Activated CD4-positive, alpha-beta T cell treated with anti-CD3 and anti-CD28 coated beads, Interleukin-2, amount 50 U/mL, for 4 hours (primary cell): Measurements from ENCODE around the gene GPR31.

ENCODE experiments used
- DNase-seq, 2 experiments: peaks; one replicate each; pipeline ENCODE4 v3.0.0-alpha.2; 2020

Gene GPR31

DNA sequence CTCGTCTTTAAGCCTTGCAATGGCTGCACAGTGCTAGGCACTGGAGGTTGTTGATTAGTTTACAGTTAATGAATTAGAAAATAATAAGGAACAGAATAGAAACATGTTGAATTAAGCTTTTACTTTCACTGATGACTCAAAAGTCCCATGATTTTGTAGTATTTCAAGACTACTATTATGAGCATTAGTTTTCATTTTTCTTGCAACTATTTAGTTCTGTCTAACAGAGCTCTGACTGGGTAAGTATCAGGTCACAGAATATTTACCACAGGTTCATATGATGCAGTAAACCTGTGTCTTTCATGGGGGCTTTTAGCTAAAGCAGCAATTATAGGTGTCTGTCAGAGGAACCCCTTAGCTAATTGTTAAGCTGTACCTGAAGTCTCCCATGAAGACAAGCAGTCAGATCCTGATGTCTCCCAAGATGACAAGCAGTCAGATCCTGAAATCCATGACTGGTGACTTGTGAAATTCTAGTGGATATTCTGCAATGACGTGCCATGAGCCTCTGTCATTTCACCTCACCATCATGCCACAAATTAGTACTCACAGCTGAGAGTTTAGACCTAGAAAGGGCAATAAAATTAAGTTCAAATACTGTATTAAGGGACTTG is 8.2 kb upstream of the GPR31 start:
- DNase-seq = no peak

DNA sequence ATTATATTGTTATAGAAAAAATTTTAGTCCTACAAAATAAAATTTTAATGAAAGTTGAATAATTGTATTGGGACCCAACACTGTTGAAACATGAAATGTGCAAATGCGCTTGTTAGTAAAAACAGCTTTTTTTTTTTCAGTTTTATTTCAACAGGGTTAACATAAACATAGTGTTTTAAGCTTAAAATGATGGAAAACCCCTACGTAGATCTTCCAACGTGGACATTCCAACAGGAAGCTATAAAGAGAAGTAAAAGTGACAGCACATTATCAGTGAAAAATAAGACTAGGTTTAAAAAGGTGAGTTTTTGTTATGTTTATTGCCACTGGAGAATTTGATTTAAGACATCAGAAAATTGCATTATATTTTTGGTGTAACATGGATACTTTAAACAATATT is 6.5 kb upstream of the GPR31 start:
- DNase-seq = no peak

DNA sequence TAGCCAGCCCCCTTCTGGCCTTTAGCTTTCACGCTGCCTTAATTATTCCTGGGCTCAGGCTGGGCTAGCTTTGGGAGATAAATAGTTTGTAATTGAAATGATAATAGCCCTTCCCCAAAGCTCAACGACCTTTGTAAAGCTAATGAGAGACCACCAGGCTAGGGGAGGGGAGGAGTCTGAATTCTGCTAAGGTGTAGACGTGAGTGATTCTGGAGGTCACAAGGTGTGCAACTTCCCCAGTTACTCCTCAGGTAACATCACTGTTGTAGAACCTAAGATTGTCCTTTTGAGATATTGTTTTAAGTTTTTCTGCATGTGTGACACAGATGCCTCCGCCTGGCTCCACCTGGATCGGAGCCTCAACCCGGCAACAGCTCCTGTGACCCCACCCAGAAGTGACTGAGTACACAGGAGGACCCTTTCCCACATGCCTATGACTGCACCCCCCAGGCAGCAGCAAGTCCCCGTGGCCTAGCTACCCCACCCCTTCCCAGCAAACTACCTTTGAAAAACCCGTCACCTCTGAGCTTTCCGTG is 5.8 kb upstream of the GPR31 start:
- no peak for DNase-seq

DNA sequence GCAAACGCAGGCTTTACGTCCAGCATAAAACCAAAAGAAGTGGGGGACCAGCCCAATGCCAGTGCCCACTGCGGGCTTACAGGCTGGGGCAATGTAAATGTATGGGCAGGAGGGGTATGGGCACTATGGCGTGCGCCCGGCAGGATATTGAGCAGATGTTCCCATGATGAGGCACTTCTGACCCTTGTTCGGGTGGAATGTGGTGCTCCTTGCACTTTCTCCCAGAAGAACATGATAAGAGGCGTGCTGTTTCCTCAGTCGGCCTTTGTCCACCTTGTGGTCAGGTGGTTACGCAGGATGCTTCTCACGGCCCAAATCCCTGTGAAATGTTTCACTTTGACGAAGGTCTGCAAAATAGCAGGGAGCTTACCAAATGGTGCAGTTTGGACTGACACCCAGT is 4.8 kb upstream of the GPR31 start:
- no peak for DNase-seq

DNA sequence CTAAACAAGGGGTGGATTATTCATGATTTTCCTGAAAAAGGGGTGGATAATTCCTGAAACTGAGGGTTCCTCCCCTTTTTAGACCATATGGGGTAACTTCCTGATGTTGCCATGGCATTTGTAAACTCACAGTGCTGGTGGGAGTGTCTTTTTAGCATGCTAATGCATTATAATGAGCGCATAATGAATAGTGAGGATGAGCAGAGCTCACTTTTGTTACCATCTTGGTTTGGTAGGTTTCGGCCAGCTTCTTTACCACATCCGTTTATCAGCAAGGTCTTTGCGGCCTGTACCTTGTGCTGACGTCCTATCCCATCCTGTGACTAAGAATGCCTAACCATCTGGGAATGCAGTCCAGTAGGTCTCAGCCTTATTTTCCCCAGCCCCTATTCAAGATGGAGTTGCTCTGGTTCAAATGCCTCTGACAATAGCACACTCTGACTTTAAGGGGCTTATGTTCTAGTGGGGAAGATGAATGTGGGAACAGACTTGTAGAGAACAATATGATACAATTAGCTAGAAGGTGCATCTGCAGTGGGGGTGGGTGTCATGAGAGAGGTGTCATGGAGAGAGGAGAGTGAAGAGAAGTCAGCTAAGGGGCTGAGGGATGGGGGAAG is 4.2 kb upstream of the GPR31 start:
- DNase-seq = no peak

DNA sequence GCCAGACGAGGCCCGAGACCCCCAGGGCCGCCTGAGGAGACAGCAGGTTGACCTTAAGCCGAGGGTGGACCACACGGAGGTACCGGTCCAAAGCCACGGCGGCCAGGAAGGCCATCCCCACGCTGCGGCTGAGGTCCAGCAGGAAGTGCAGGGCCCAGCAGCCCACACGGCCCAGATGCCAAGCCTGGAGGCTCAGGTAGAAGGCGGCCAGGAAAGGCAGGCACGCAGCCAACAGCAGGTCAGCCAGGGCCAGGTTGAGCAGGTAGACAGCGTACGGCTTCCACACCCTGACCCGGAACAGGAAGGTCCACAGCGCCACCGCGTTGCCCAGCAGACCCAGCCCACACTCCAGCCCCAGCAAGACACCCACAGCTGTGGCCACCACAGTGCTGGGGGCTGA is 366 bp downstream of the GPR31 start:
- no peak for DNase-seq

DNA sequence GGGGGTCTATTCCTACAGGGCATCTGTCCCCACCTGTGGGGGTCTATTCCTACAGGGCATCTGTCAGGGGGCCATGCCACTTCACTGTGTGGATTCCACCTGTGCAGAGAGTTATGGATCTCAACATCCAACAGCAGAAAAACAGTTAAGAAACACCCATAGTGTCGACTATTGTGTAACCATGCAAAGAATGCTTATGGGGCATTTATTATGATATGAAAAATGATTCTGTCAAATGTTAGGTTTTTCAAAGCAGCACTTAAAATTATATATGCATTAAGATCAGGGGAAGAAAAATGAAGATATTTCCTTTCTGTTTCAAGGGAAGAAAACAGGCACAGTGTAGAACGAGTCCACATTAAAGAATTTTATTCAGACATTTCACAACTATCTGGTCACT is 2.9 kb downstream of the GPR31 start:
- DNase-seq = no peak

DNA sequence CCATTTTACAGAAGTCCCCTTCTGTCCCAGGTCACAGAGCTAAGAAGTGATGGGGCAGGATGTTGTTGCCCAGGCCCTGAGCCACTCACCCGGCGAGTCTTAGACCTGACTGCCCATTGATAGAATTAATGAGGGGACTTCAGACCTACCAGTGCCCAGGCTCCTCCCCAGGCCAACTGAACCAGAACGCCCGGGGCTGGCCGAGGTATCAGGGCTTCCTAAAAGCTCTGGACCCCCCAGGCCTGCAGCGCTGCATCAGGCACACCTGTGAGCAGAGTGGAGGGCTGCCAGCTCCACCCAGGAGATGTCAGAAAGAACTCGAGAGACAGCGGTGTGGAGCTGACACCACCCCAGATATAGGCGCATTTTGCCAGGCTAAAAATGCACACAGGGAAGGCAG is 3.5 kb downstream of the GPR31 start:
- DNase-seq = no peak

DNA sequence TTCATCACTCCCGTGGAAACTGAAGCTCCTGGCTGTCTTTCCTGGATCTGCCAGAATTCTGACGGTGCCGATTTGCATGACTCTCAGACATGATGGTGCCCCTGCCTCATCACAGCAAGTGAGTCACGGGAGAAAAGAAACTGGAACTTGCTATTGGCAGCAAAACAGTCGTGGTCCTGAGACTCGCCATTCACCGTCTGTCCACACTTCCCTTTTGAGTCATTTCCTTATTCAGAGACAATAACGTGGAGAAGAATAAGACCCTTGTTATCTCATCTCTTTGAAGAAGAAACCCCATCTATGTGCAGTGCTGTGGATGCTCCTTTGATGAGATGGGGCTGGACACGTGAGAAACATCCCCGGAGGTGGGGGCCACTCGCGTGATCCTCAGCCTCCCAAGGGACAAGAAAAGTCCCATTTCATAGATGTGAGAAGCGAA is 4.2 kb downstream of the GPR31 start:
- DNase-seq = no peak

DNA sequence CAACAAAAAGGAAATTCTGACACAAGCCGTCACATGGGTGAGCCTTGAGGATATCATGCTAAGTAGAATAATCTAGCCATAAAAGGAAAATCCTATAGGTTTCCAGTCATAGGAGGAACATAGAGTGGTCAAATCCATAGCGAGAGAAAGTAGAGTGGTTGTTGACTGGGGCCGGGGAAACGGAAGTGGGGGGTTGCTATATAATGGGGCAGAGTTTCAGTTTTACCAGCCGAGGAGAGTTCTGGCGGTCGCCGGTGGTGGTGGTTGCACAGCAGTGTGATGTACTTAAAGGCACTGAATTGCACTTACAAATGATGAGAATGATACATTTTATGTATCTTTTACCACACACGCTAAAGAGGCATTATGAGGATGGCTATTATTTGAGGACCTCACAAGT is 4.9 kb downstream of the GPR31 start:
- DNase-seq = no peak

DNA sequence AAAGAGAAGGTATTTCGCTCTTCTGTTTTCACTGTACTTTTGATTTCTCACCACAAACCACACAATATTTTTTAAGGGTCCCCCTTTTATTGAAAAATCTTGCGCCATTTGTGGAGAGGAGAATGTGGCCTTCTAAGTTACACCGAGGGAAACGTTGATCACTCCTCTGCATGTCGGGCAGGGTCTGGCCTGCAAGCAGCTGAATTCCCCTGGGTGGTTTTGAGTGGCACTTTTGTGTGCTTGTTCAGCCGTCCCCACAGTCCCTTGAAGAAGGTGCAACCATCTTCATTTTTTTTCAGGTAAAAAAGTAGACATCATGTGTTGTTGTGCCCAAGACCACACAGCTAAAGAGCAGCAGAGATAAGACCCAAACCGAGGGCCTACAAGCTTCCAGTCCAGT is 6.1 kb downstream of the GPR31 start:
- DNase-seq = no peak

DNA sequence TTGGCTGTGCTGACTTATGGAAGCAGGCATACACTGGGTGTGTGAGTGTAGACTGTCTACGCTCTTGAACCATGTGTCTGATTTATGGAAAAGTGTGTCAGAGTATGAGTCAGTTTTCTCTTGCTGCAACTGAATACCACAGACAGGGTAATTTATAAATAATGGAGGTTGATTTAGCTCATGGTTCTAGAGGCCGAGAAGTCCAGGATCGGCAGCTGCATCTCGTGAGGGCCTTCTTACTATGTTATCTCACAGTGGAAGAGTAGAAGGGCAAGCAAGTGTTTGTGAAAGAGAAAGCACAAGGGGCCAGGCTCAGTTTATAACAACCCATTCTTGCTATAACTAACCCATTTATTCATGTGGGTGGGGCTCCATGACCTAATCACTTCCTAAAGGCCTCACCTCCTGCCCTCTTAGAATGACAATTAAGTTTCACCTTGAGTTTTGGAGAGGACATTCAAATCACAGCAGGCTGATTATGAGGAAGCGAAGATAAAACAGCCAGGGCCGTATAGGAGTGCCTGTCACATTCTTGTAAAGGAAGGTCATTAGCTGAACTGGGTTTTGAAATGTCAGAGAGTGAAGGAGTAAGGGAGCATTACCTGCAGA is 6.7 kb downstream of the GPR31 start:
- DNase-seq = no peak

DNA sequence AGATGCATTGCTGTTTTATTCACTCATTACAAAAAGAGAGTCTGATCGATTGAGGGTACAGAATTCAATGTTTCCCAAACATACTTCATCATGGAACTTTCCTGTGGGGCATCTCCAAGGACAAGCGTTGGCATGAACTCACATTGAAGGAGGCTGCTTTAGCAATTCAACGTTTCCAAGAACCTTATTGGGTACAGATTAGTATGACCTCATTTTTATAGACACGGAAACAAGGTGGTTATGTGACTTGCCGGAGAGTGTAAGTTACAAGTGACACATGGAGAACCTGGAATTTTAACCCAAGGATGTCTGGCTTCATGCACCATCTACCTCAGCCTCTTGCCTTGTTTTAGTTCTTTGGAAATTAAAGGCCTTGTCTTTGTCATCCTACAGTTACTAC is 8.8 kb downstream of the GPR31 start:
- DNase-seq = no peak

DNA sequence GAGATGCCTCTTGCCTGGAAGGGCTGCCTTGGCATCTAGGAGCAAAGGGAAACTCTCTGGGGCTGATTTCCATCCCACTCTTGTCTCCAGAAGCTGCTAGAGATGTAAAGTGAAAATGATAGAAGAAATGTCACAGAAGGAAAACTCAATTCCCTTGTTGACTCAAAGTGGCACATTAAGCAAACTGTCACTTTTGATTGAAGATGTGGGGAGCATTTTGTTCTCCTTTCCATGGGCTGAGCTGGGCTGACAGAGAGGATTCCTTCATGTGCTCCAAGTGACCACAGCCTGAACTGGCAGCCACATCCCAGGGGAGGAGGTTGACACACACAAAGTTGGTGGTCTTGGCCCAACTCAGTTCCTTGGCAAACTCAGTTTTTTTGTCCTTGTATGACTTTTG is 9.8 kb downstream of the GPR31 start:
- no peak for DNase-seq

DNA sequence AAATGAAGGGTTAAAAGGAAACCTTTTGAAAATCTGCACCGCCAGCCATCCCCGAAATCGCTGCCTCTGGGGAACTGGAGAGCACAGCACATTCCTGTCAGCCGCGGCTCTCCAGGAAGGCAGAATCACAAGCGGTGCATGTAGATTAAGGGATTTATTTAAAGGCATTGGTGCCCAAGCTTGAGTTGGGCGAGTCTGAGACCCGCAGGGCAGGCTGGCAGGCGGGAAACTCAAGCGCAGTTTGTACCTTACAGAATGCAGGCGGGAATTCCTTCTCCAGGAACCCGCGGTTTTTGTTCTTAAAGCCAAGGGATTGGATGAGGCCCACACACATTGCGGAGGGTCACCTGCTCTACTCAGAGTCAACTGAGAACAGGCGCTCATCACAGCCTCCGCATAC is 10.8 kb downstream of the GPR31 start:
- DNase-seq = no peak

DNA sequence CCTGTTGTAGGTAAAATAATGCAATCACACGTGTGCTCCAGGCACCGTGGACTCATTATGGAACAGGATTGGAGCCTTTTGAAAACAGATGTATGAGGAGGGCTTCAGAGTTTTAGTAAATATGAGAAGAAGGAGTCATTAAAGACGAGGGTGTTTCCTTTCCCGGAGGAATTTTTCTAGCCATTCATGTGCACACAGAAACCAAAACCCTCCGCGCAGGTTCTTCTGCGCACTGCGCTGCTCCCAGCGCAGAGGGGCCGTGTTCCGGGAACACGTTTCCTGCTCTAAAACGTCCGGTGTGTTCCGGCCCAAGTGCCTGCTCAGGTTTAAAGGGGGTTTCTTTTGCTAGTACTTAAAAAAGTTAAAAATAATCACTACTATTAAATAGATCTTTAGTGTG is 11.6 kb downstream of the GPR31 start:
- no peak for DNase-seq

DNA sequence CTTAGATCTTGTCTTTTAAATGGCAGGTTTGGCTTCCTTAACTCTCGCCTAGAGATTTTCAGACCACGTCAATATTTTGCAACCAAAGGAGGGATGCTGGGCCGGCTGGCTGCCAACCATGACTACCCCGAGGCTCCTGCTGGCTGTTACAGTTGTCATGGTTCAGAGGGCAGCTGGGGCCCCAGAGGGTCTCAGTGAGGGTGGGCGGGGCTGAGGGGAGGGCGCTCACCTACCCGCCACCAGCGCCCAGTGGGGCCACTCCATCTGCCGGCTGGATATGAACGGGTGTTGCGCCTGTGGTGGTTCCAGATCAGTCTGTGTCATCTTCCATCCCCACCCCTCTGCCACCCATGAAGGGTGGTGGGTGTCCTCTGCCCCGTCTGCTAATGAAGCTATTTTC is 12.3 kb downstream of the GPR31 start:
- no peak for DNase-seq

DNA sequence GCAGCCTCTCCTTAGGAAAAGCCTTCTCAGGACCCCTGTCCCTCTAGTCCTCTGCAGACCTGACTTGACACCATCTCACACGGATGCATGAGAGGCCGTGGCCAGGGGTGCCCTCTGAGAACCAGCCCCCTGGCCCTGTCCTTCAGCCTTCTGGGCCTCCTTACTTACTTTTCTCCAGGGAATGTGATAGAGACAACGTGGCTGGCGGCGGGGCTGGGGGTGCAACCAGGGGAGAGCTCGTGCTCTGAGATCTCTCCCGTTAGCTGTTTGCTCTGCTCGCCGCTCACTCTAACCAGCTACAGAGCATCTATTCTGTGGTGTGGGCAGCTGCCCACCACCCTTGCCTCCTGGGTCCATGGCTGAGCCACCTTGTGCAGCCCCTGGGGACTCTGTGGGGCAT is 14.7 kb downstream of the GPR31 start:
- DNase-seq = no peak

DNA sequence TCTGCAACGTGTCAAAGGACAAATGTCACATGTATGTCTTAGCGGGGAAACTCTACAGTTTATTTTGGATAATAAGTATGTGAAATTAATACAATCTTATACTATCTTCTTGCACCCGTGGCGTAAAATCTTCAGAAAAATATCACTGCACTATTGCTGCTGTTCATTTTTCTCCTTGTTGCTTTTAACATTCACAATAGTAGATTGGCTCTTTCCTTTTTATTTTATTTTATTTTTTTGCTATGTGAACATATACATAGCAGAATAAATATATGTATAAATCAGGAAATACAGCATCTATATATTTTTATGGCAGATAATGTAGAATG is 15.4 kb downstream of the GPR31 start:
- no peak for DNase-seq

DNA sequence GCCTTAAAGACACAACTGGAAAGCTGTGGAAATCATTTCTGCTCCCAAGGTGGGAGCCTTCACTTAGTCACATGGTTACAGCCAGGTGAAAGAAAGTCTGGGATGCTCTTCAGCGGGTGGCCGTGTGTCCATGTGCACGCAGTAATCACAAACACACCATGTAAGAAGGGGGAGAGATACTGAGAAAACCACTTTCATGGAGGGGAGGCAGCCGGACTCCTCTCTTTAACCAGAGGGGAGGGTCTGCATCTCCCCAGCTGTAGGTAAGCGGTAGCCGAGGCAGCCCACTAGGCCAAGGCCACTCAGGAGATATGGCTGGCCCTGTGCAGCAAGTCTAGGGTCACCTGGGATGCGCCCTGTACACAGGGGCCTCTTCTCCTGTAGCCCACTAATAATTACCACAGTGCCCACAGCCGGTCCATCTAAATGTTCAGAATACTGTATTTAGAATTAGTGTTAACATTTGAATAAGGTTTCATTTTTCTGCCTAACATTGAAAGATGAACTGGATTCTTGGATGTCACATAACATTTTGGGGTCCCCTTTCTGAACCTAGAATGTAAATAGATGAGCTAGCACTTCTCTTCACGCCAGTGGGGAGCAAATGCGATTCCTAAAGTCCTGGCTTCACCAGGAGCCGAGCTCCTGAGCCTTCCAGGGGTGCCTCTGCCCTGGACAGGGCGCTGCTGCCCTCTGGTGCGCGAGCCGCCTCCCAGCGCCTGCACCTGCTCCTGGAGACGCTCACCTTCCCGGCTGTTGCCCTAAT is 15.9 kb downstream of the GPR31 start:
- DNase-seq = peak; percentile 44 to 46

DNA sequence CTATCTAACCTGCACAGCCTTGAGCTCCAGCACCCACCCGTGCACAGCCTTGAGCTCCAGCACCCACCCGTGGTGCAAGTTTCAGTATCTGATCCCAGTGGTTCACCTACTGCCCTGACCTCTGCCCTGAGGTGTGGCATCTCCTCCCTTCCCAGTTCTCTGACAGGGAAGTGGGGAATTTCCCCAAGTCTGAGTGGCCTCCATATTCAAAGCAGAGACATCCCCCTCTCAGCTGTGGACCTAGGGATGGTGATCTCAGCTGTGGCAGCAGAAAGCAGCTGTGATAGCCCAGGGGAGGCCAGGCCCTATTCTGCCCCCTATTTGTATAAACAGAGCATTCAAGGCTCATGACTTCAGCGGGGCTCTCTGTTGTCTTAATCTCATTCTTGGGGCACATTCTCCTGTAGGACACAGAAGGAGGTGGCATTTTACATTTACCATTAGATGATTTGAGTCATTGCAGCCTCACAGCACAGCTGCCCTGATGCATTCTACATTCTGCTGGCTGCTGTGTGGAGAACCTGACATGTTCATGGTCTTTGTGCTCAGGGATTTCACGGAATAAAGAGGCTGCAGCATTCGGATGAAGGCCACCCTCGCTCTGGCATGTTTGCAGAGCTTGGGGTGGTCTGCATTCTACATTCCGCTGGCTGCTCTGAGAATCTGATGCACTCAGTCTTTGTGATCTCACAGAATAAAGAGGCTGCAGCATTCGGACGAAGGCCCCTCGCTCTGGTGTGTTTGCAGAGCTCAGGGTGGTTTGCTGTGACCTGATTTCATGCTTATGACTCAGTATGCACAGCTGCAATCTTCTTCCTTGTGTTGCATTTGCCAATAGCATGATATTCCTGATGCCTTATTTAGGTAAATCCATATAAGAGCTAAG is 16.9 kb downstream of the GPR31 start:
- DNase-seq = no peak

DNA sequence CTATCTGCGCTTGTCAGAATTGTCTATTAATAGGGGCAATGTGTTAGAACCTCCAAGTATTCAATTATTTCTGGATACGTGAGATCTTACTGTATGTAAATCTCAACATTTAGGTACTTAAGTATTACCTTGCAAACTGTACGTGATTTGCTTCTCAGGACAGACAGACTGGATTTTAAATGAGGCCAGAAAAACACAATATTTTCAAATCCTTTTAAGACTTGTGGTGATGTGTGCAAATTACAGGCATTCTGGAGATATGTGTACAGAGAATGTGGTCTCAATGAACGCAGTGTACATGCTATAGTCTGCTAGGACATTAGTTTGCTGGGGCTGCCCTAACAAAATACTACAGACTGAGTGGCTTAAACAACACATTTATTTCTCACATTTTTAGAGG is 18.0 kb downstream of the GPR31 start:
- no peak for DNase-seq

DNA sequence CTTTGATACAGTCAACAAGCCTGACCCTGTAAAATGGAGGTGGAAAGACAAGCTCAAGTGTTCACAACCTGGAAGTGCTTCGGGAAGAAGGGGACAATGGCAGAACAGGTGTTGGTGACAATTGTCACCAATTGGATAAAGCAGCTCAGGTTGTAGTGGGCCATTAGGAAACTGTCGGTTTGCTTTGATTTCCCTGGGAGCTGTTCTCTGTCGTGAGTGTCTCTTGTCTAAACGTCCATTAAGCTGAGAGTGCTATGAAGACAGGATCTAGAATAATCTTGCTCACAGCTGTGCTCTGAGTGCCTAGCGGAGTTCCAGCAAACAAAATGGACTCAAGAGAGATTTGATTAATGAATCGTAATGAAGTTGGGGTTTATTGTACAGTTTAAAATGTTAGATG is 19.9 kb downstream of the GPR31 start:
- DNase-seq = no peak
